ENCODE measurements around the gene MAST4. TPM values are rescaled to one million over a fixed set of nuclear protein-coding genes. Genes with fewer than 3 reads are reported as not detected.

Gene MAST4
- total RNA-seq, 2 experiments from 2014 or later, result 1.3 to 21.9 TPM

DNA sequence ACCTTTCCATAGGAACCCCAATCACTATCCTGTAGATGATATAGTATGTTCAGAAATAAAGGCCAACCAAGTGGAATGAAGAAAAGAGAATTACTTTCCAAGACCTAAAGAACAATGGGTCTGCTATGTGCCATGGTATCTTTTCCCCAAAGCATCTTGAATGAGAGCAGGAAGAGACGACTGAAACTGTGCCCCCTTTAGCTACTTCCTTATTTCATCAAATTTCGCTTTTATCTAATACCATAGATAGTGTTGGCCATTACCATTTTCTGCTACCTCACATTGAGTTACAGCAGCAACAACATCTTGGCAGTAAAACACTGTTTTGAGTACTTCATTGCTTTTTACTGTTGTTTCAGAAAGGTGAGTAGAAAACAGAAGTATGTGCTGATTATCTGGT is 333.8 kb downstream of the MAST4 start:
- H4K20me1 ChIP-seq (ENCODE audit: insufficient read depth, low read length), result no peaks in the 10 kb centered on the region
- H3K9me3 ChIP-seq (ENCODE audit: low read length), result no peaks in the 10 kb centered on the region
- intact Hi-C loops (cut with micrococcal nuclease; ENCODE audit: unreplicated experiment), result loop anchor here (5.0 kb wide), 2 partner anchors 118 to 277 kb away; no protein-coding TSS in a partner anchor
- no TSS peak for BruUV-seq (replicated peaks)
- no peaks in the 10 kb centered on the region for H3K36me3 ChIP-seq (ENCODE audit: insufficient read depth, low read length)
- DNase-seq (ENCODE audit: low spot score), result peak; percentile 30
- TF ChIP-seq, protein P1, sequence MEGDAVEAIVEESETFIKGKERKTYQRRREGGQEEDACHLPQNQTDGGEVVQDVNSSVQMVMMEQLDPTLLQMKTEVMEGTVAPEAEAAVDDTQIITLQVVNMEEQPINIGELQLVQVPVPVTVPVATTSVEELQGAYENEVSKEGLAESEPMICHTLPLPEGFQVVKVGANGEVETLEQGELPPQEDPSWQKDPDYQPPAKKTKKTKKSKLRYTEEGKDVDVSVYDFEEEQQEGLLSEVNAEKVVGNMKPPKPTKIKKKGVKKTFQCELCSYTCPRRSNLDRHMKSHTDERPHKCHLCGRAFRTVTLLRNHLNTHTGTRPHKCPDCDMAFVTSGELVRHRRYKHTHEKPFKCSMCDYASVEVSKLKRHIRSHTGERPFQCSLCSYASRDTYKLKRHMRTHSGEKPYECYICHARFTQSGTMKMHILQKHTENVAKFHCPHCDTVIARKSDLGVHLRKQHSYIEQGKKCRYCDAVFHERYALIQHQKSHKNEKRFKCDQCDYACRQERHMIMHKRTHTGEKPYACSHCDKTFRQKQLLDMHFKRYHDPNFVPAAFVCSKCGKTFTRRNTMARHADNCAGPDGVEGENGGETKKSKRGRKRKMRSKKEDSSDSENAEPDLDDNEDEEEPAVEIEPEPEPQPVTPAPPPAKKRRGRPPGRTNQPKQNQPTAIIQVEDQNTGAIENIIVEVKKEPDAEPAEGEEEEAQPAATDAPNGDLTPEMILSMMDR (conservative IDR thresholded peaks at IDR 0.05; ENCODE audit: low read length), result no peak
- no peak for TF ChIP-seq EZH2phosphoT487 (IDR thresholded peaks at IDR 0.05; ENCODE audit: borderline replicate concordance, low read depth, low read length)
- 0 out of 2 replicates have a peak overlapping the region, but pooled peaks have one; percentile 18 for H2AFZ ChIP-seq (ENCODE audit: low read length)
- no peak overlapping the region for H3K27ac ChIP-seq (ENCODE audit: low read depth, low read length, poor library complexity, severe bottlenecking)
- H3K79me2 ChIP-seq (ENCODE audit: insufficient read depth, low read depth, low read length), result no peaks in the 10 kb centered on the region
- peak overlapping the region; percentile 45 for H3K4me2 ChIP-seq (ENCODE audit: low read length)
- peaks cover 23% of the 10 kb centered on the region for H3K4me1 ChIP-seq (ENCODE audit: insufficient read depth, low read length, poor library complexity, severe bottlenecking)
- no peaks in the 10 kb centered on the region for H3K9me2 ChIP-seq (ENCODE audit: insufficient read depth, low read length)
- POLR2A ChIA-PET, result interaction anchor here (0.5 to 3.1 kb wide), 11 partner anchors 10 to 548 kb away, joined by 3 to 11 read pairs (median 4); no protein-coding TSS in a partner anchor
- CTCF ChIA-PET (ENCODE audit: unreplicated experiment), result no interaction called here
- H3K4me3 ChIP-seq (ENCODE audit: low read depth, low read length, poor library complexity, severe bottlenecking), result no peak overlapping the region

DNA sequence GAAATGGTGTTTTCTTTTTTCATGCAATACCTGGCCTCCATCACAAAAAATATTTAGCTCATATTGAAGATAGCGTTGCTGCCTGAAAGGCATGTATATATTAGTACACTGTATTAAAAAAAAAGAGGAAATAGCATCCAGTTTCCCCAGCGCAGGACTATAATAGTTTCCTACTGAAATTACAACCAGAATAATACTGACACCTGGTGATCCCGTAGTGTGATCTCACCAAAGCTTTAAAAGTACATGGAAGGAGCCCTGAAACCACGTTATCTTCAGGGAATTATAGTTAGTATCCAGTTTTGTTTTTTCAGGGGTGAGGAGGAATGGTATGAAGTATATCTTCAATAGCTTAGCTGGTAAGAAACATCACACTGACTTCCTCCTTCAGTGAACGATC is 335.5 kb downstream of the MAST4 start:
- no TSS peak for BruUV-seq (replicated peaks)
- ChIA-PET CTCF (ENCODE audit: unreplicated experiment) (interaction anchor here (0.5 to 1.2 kb wide), 3 partner anchors 34 to 622 kb away, joined by 3 to 4 read pairs (median 3); no protein-coding TSS in a partner anchor), POLR2A (interaction anchor here (1.2 to 3.1 kb wide), 5 partner anchors 10 to 228 kb away, joined by 3 to 11 read pairs (median 4); no protein-coding TSS in a partner anchor)
- no peak overlapping the region for H3K4me3 ChIP-seq (ENCODE audit: low read depth, low read length, poor library complexity, severe bottlenecking)
- no peaks in the 10 kb centered on the region for H3K9me2 ChIP-seq (ENCODE audit: insufficient read depth, low read length)
- no peak for TF ChIP-seq EZH2phosphoT487 (IDR thresholded peaks at IDR 0.05; ENCODE audit: borderline replicate concordance, low read depth, low read length)
- TF ChIP-seq, protein P1 (conservative IDR thresholded peaks at IDR 0.05; ENCODE audit: low read length), result no peak
- no peak for DNase-seq (ENCODE audit: low spot score)
- intact Hi-C loops (cut with micrococcal nuclease; ENCODE audit: unreplicated experiment), result loop anchor here (5.0 kb wide), 2 partner anchors 119 to 276 kb away; no protein-coding TSS in a partner anchor
- H3K4me2 ChIP-seq (ENCODE audit: low read length), result no peak overlapping the region
- no peaks in the 10 kb centered on the region for H3K79me2 ChIP-seq (ENCODE audit: insufficient read depth, low read depth, low read length)
- H2AFZ ChIP-seq (ENCODE audit: low read length), result no peak overlapping the region
- no peaks in the 10 kb centered on the region for H3K9me3 ChIP-seq (ENCODE audit: low read length)
- peaks cover 23% of the 10 kb centered on the region for H3K4me1 ChIP-seq (ENCODE audit: insufficient read depth, low read length, poor library complexity, severe bottlenecking)
- no peaks in the 10 kb centered on the region for H4K20me1 ChIP-seq (ENCODE audit: insufficient read depth, low read length)
- H3K27ac ChIP-seq (ENCODE audit: low read depth, low read length, poor library complexity, severe bottlenecking), result no peak overlapping the region
- no peaks in the 10 kb centered on the region for H3K36me3 ChIP-seq (ENCODE audit: insufficient read depth, low read length)

- Histone ChIP-seq H3K4me1 (ENCODE audit: insufficient read depth, low read length, poor library complexity, severe bottlenecking) (peaks cover 18% of the 10 kb centered on the region), H3K36me3 (ENCODE audit: insufficient read depth, low read length) (no peaks in the 10 kb centered on the region), H2AFZ (ENCODE audit: low read length) (no peak overlapping the region), H3K4me2 (ENCODE audit: low read length) (no peak overlapping the region), H3K9me3 (ENCODE audit: low read length) (no peaks in the 10 kb centered on the region), H3K27ac (ENCODE audit: low read depth, low read length, poor library complexity, severe bottlenecking) (no peak overlapping the region), H3K79me2 (ENCODE audit: insufficient read depth, low read depth, low read length) (no peaks in the 10 kb centered on the region), H4K20me1 (ENCODE audit: insufficient read depth, low read length) (no peaks in the 10 kb centered on the region), H3K4me3 (ENCODE audit: low read depth, low read length, poor library complexity, severe bottlenecking) (no peak overlapping the region), H3K9me2 (ENCODE audit: insufficient read depth, low read length) (no peaks in the 10 kb centered on the region)
- no peak for TF ChIP-seq EZH2phosphoT487 (IDR thresholded peaks at IDR 0.05; ENCODE audit: borderline replicate concordance, low read depth, low read length)
- TF ChIP-seq, protein P1 (conservative IDR thresholded peaks at IDR 0.05; ENCODE audit: low read length), result no peak
- ChIA-PET POLR2A (interaction anchor here (0.5 to 3.1 kb wide), 9 partner anchors 9 to 414 kb away, joined by 3 to 11 read pairs (median 4); no protein-coding TSS in a partner anchor), CTCF (ENCODE audit: unreplicated experiment) (no interaction called here)
- intact Hi-C loops (cut with micrococcal nuclease; ENCODE audit: unreplicated experiment), result loop anchor here (5.0 kb wide), 2 partner anchors 120 to 275 kb away; no protein-coding TSS in a partner anchor
- BruUV-seq (replicated peaks), result no TSS peak
- DNase-seq (ENCODE audit: low spot score), result no peak
These were observed 336.3 kb downstream of the MAST4 start for GRCh38 chr5:66932457-66932856.
